Esophagus muscularis mucosa (tissue), 4 donors: ENCODE measurements around the gene AK5. TPM values are rescaled to one million over a fixed set of nuclear protein-coding genes. Genes with fewer than 3 reads are reported as not detected.

Experiments used
- DNase-seq: peaks from one replicate; pipeline ENCODE4 v3.0.0-alpha.2; 2017; ENCODE audit errors: extremely low spot score
- H3K27ac ChIP-seq, 4 donors: fragments of 200-600 bp; sonication (generic); replicated peaks in 1 of 4; 1 replicate in 3 of 4; 2 replicates in 1 of 4; pipeline ENCODE4 v1.5.1; 2016 to 2019; ENCODE audit warnings: mild to moderate bottlenecking in 1 of 4
- H3K27me3 ChIP-seq, 4 donors: fragments of 200-600 bp; sonication (generic); one replicate each; pipeline versions ENCODE4 v1.5.1 to v1.6.0; 2016 to 2019
- H3K36me3 ChIP-seq, 4 donors: fragments of 200-600 bp; sonication (generic); one replicate each; pipeline ENCODE4 v1.5.1; 2016 to 2019
- H3K4me1 ChIP-seq, 4 donors: fragments of 200-600 bp; sonication (generic); one replicate each; pipeline ENCODE4 v1.5.1; 2016 to 2019
- H3K4me3 ChIP-seq, 4 donors: fragments of 200-600 bp; sonication (generic); 1 replicate in 2 of 4; 2 replicates in 2 of 4; pipeline ENCODE4 v1.5.1; 2016 to 2019; ENCODE audit warnings: mild to moderate bottlenecking in 4 of 4, moderate library complexity in 1 of 4
- H3K9me3 ChIP-seq, 4 donors: fragments of 200-600 bp; sonication (generic); 1 replicate in 3 of 4; 2 replicates in 1 of 4; pipeline ENCODE4 v1.5.1; 2016 to 2019
- EP300 ChIP-seq: sonication (generic); formaldehyde crosslinking; IDR thresholded peaks from one replicate; pipeline ENCODE4 v1.6.1; 2017; ENCODE audit warnings: antibody characterized with exemption
- POLR2A ChIP-seq: fragments of 450-650 bp; IDR thresholded peaks from one replicate; pipeline ENCODE4 v1.6.1; 2017; ENCODE audit warnings: antibody characterized with exemption, moderate library complexity, mild to moderate bottlenecking, low read depth
- POLR2AphosphoS5 ChIP-seq, 2 donors: sonication (generic); formaldehyde crosslinking; IDR thresholded peaks; one replicate each; pipeline ENCODE4 v1.6.1; 2017; ENCODE audit warnings: antibody characterized with exemption in 2 of 2
- WGBS: methylation state at CpG from one replicate; pipeline ENCODE4 v1.1.5; 2018; 5-methylcytosine and 5-hydroxymethylcytosine counted together
- intact Hi-C: fragments of 100-400 bp; cut with DNase I; formaldehyde crosslinking; loops from one replicate; pipeline ENCODE4 v1.15.1; 2023
- total RNA-seq, 4 donors: library from RNA; depleted of rRNA; stranded (reverse); fragments of >200 nt; gene quantifications; one replicate each; pipeline versions ENCODE4 v1.1.0 to v1.2.1, GENCODE V29; 2016
- TF ChIP-seq, protein P1 (sequence below), 3 experiments: fragments of 200-600 bp in 2 of 3; fragments of 450-650 bp in 1 of 3; sonication (generic) in 2 of 3; IDR thresholded peaks; one replicate each; pipeline ENCODE4 v1.5.1; 2017 to 2019; ENCODE audit warnings: antibody characterized with exemption in 3 of 3, mild to moderate bottlenecking in 2 of 3, moderate library complexity in 1 of 3

The AK5 gene
- total RNA-seq, 4 donors from 2014 or later = 0.97 to 2.5 (median 2.0) TPM

GRCh38 chr1:77412069-77412819, 130.4 kb downstream of the AK5 start:
- Histone ChIP-seq H3K27ac (no peak overlapping the region), H3K27me3 (no peaks in the 10 kb centered on the region), H3K9me3 (no peaks in the 10 kb centered on the region), H3K4me1 (peaks cover 0 to under 1% (median 0%) of the 10 kb centered on the region in 4 donors), H3K36me3 (no peaks in the 10 kb centered on the region), H3K4me3 (no peak overlapping the region)
- intact Hi-C loops = no loop called here
- TF ChIP-seq POLR2AphosphoS5 (IDR thresholded peaks at IDR 0.05) = no peak
- TF ChIP-seq POLR2A = no peak
- TF ChIP-seq EP300 = no peak
- TF ChIP-seq, protein P1, sequence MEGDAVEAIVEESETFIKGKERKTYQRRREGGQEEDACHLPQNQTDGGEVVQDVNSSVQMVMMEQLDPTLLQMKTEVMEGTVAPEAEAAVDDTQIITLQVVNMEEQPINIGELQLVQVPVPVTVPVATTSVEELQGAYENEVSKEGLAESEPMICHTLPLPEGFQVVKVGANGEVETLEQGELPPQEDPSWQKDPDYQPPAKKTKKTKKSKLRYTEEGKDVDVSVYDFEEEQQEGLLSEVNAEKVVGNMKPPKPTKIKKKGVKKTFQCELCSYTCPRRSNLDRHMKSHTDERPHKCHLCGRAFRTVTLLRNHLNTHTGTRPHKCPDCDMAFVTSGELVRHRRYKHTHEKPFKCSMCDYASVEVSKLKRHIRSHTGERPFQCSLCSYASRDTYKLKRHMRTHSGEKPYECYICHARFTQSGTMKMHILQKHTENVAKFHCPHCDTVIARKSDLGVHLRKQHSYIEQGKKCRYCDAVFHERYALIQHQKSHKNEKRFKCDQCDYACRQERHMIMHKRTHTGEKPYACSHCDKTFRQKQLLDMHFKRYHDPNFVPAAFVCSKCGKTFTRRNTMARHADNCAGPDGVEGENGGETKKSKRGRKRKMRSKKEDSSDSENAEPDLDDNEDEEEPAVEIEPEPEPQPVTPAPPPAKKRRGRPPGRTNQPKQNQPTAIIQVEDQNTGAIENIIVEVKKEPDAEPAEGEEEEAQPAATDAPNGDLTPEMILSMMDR (IDR thresholded peaks at IDR 0.05) = no peak
- 76% methylated on average over 9 of the region's 9 CpGs for WGBS
- DNase-seq = no peak

GRCh38 chr1:77412820-77413530, 131.2 kb downstream of the AK5 start:
- Histone ChIP-seq H3K27me3 (no peaks in the 10 kb centered on the region), H3K27ac (no peak overlapping the region), H3K9me3 (no peaks in the 10 kb centered on the region), H3K4me3 (no peak overlapping the region), H3K36me3 (no peaks in the 10 kb centered on the region), H3K4me1 (no peaks in the 10 kb centered on the region)
- DNase-seq = no peak
- intact Hi-C loops = no loop called here
- no peak for TF ChIP-seq POLR2A
- TF ChIP-seq POLR2AphosphoS5 (IDR thresholded peaks at IDR 0.05) = no peak
- TF ChIP-seq EP300 = no peak
- TF ChIP-seq, protein P1 (IDR thresholded peaks at IDR 0.05) = no peak
- WGBS = 59% methylated on average over 8 of the region's 8 CpGs

DNA sequence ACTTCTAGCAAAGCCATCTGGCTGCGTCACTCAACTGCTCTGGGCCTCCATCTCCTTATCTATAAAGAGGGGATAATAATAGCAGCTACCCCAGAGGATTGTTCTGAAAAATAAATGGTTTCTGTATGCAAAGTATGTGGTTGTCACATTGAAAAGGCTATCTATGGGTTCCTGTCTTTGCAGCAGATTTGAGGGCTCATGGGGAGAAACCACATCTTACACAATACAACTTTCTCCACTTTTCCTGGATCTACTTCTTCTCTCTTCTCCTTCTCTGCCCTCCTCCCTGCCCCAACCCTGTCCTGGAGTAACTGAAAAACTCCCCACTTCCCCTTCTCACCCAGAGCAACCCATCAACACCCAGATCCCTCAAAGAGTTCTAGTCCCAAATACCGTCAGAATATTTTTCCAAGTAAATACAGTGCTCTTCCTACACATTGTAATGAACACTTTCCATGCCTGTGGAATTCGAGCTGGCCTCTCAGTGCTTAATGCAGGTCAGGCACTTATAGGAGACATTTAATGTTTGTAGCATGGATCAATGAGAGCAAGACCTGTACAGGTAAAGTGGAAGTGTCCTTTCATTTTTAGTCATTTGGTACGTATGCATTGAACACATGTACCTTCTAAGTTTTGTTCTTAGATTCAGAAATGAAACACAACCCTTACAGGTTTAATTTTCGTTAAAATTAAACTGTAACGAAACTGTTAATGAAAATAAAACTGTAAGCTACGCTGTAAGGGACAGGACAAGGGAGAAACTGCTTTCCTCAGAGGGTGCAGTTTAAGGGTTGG, 131.9 kb downstream of the AK5 start:
- no peaks in the 10 kb centered on the region for H3K4me1 ChIP-seq
- H3K27me3 ChIP-seq = no peaks in the 10 kb centered on the region
- no peaks in the 10 kb centered on the region for H3K9me3 ChIP-seq
- TF ChIP-seq, protein P1 (IDR thresholded peaks at IDR 0.05) = no peak
- no peak for TF ChIP-seq EP300
- no peak for TF ChIP-seq POLR2AphosphoS5 (IDR thresholded peaks at IDR 0.05)
- TF ChIP-seq POLR2A = no peak
- H3K27ac ChIP-seq = no peak overlapping the region
- intact Hi-C loops = no loop called here
- 69% methylated on average over 7 of the region's 7 CpGs for WGBS
- no peak for DNase-seq
- no peak overlapping the region for H3K4me3 ChIP-seq
- no peaks in the 10 kb centered on the region for H3K36me3 ChIP-seq

GRCh38 chr1:77415579-77415978, 133.8 kb downstream of the AK5 start:
- Histone ChIP-seq H3K4me3 (no peak overlapping the region), H3K27me3 (no peaks in the 10 kb centered on the region), H3K9me3 (no peaks in the 10 kb centered on the region), H3K27ac (no peak overlapping the region), H3K36me3 (no peaks in the 10 kb centered on the region), H3K4me1 (no peaks in the 10 kb centered on the region)
- WGBS = 80% methylated on average over 4 of the region's 4 CpGs
- intact Hi-C loops = no loop called here
- DNase-seq = no peak
- TF ChIP-seq EP300 = no peak
- no peak for TF ChIP-seq POLR2AphosphoS5 (IDR thresholded peaks at IDR 0.05)
- TF ChIP-seq POLR2A = no peak
- TF ChIP-seq, protein P1 (IDR thresholded peaks at IDR 0.05) = no peak
